ENCODE results near the gene SOWAHA.

SOWAHA gene

GRCh38 chr5:132812781-132813598 lies at the start of gene SOWAHA:
Gene SOWAHA (plus strand): TSS chr5:132813302. CDS start chr5:132813622, 320 bp downstream.
- DNase-seq = peak; percentile 72

- DNase-seq = no peak
Measured at GRCh38 chr5:132764051-132764450, 49.1 kb upstream of the SOWAHA start.

- no peak for DNase-seq
Measured at GRCh38 chr5:132764671-132765238, 48.3 kb upstream of the SOWAHA start.

GRCh38 chr5:132765311-132766019 lies 47.6 kb upstream of the SOWAHA start:
- no peak for DNase-seq

GRCh38 chr5:132766020-132766805 lies 46.9 kb upstream of the SOWAHA start:
- DNase-seq = no peak

GRCh38 chr5:132766806-132767055 lies 46.4 kb upstream of the SOWAHA start:
- no peak for DNase-seq

GRCh38 chr5:132767150-132767549 lies 46.0 kb upstream of the SOWAHA start:
- DNase-seq = no peak

- DNase-seq = no peak
Measured at GRCh38 chr5:132768485-132768868, 44.6 kb upstream of the SOWAHA start.

GRCh38 chr5:132770476-132771159 lies 42.5 kb upstream of the SOWAHA start:
- no peak for DNase-seq

GRCh38 chr5:132771503-132771998 lies 41.6 kb upstream of the SOWAHA start:
- peak; percentile 49 for DNase-seq

- no peak for DNase-seq
Measured at GRCh38 chr5:132772291-132773070, 40.6 kb upstream of the SOWAHA start.

- DNase-seq = no peak
Measured at GRCh38 chr5:132773114-132773513, 40.0 kb upstream of the SOWAHA start.

- no peak for DNase-seq
Measured at GRCh38 chr5:132773601-132774355, 39.3 kb upstream of the SOWAHA start.

GRCh38 chr5:132774406-132774805 lies 38.7 kb upstream of the SOWAHA start:
- DNase-seq = no peak

- no peak for DNase-seq
Measured at GRCh38 chr5:132774896-132775295, 38.2 kb upstream of the SOWAHA start.

GRCh38 chr5:132775476-132775961 lies 37.6 kb upstream of the SOWAHA start:
- peak; percentile 39 for DNase-seq

GRCh38 chr5:132776131-132776937 lies 36.8 kb upstream of the SOWAHA start:
- peak; percentile 78 for DNase-seq

GRCh38 chr5:132776938-132777208 lies 36.2 kb upstream of the SOWAHA start:
- no peak for DNase-seq

- DNase-seq = peak; percentile 75
Measured at GRCh38 chr5:132777209-132778069, 35.7 kb upstream of the SOWAHA start, which contains the start of gene SEPTIN8. Gene SEPTIN8 (minus strand): TSS chr5:132777239. CDS start chr5:132777137, 102 bp downstream.

Measured in eye (tissue), 1 donor.